Mesenchymal stem cell (in vitro differentiated cells and primary cell): Measurements from ENCODE around the gene UBE2Q1. TPM values are rescaled to one million over a fixed set of nuclear protein-coding genes. Genes with fewer than 3 reads are reported as not detected.
A peak's percentile ranks its signal among the peaks of the same experiment; 100 is the strongest.

Source experiments
- DNase-seq: peaks from one replicate; pipeline ENCODE4 v3.0.0-alpha.2; 2013
- H2AFZ ChIP-seq: one replicate; pipeline ENCODE4 v1.6.1; 2013; ENCODE audit warnings: low read depth, mild to moderate bottlenecking, control low read depth, inconsistent platforms, low read length, moderate library complexity
- H2AK5ac ChIP-seq: 2 replicates; pipeline ENCODE4 v1.6.1; 2013; ENCODE audit warnings: low read length, moderate library complexity, mild to moderate bottlenecking, inconsistent platforms; ENCODE audit not compliant: severe bottlenecking
- H2BK120ac ChIP-seq: one replicate; pipeline ENCODE4 v1.6.1; 2013; ENCODE audit warnings: low read depth, mild to moderate bottlenecking, inconsistent platforms, low read length, moderate library complexity
- H2BK12ac ChIP-seq, 2 experiments: one replicate each; pipeline ENCODE4 v1.6.1; 2013; ENCODE audit warnings: inconsistent platforms in 2 of 2, low read length in 2 of 2, mild to moderate bottlenecking in 2 of 2, moderate library complexity in 2 of 2, control low read depth in 1 of 2
- H2BK15ac ChIP-seq: one replicate; pipeline ENCODE4 v1.6.1; 2013; ENCODE audit warnings: mild to moderate bottlenecking, low read depth, inconsistent platforms; ENCODE audit not compliant: poor library complexity, severe bottlenecking
- H2BK5ac ChIP-seq: 2 replicates; pipeline ENCODE4 v1.6.1; 2013; ENCODE audit warnings: low read depth, mild to moderate bottlenecking, low read length, control low read depth, inconsistent platforms; ENCODE audit not compliant: poor library complexity, severe bottlenecking
- H3K14ac ChIP-seq, 2 experiments: one replicate each; pipeline ENCODE4 v1.6.1; 2013; ENCODE audit warnings: inconsistent platforms in 2 of 2, low read length in 2 of 2, control low read depth in 1 of 2, mild to moderate bottlenecking in 1 of 2, moderate library complexity in 1 of 2
- H3K18ac ChIP-seq, 2 experiments: one replicate each; pipeline ENCODE4 v1.6.1; 2013; ENCODE audit warnings: inconsistent platforms in 2 of 2, low read length in 2 of 2, control low read depth in 1 of 2, low read depth in 1 of 2, mild to moderate bottlenecking in 1 of 2
- H3K23ac ChIP-seq, 2 experiments: one replicate each; pipeline ENCODE4 v1.6.1; 2013; ENCODE audit warnings: inconsistent platforms in 2 of 2, low read length in 2 of 2, mild to moderate bottlenecking in 2 of 2, moderate library complexity in 2 of 2, control low read depth in 1 of 2
- H3K27ac ChIP-seq: 2 replicates; pipeline ENCODE4 v1.5.1; 2013; ENCODE audit warnings: mild to moderate bottlenecking, moderate library complexity, low read length, control low read depth, inconsistent platforms; ENCODE audit not compliant: poor library complexity, severe bottlenecking
- H3K27me3 ChIP-seq, 2 experiments: 2 replicates each; pipeline versions ENCODE4 v1.6.1 to v1.7.0; 2013; ENCODE audit warnings: low read length in 2 of 2, mild to moderate bottlenecking in 2 of 2, moderate library complexity in 2 of 2, control low read depth in 1 of 2, inconsistent platforms in 1 of 2; ENCODE audit not compliant: control insufficient read depth in 1 of 2, insufficient read depth in 1 of 2
- H3K36me3 ChIP-seq, 2 experiments: 2 replicates each; pipeline versions ENCODE4 v1.6.1 to v1.7.0; 2013; ENCODE audit warnings: low read length in 2 of 2, control low read depth in 1 of 2, inconsistent platforms in 1 of 2, low read depth in 1 of 2, mild to moderate bottlenecking in 1 of 2; ENCODE audit not compliant: insufficient read depth in 2 of 2, control insufficient read depth in 1 of 2
- H3K4ac ChIP-seq, 2 experiments: one replicate each; pipeline ENCODE4 v1.6.1; 2013; ENCODE audit warnings: inconsistent platforms in 2 of 2, low read length in 2 of 2, mild to moderate bottlenecking in 2 of 2, moderate library complexity in 2 of 2, control low read depth in 1 of 2, low read depth in 1 of 2
- H3K4me1 ChIP-seq: 2 replicates; pipeline ENCODE4 v1.6.1; 2013; ENCODE audit warnings: low read depth, low read length, control low read depth; ENCODE audit not compliant: control insufficient read depth, insufficient read depth
- H3K4me2 ChIP-seq: 2 replicates; pipeline ENCODE4 v1.6.1; 2013; ENCODE audit warnings: low read length, mild to moderate bottlenecking, inconsistent platforms; ENCODE audit not compliant: poor library complexity, severe bottlenecking
- H3K4me3 ChIP-seq, 2 experiments: 2 replicates each; pipeline versions ENCODE4 v1.5.1 to v1.7.0; 2013; ENCODE audit warnings: low read length in 2 of 2, mild to moderate bottlenecking in 2 of 2, control low read depth in 1 of 2, low read depth in 1 of 2; ENCODE audit not compliant: insufficient read depth in 1 of 2
- H3K79me1 ChIP-seq: replicated peaks from 2 replicates; pipeline ENCODE4 v1.6.1; 2013; ENCODE audit warnings: mild to moderate bottlenecking, control low read depth, low read length, inconsistent platforms; ENCODE audit not compliant: poor library complexity, severe bottlenecking
- H3K9ac ChIP-seq: 2 replicates; pipeline ENCODE4 v1.7.0; 2013; ENCODE audit warnings: mild to moderate bottlenecking, low read length, moderate library complexity
- H3K9me3 ChIP-seq: 2 replicates; pipeline ENCODE4 v1.7.0; 2013; ENCODE audit warnings: mild to moderate bottlenecking, low read length; ENCODE audit not compliant: control insufficient read depth
- H4K8ac ChIP-seq: one replicate; pipeline ENCODE4 v1.6.1; 2013; ENCODE audit warnings: inconsistent platforms, mild to moderate bottlenecking, low read length, moderate library complexity
- H4K91ac ChIP-seq: one replicate; pipeline ENCODE4 v1.6.1; 2013; ENCODE audit warnings: mild to moderate bottlenecking, low read length, inconsistent platforms
- WGBS: methylation state at CpG from one replicate; pipeline ENCODE4 v1.1.7; 2013; ENCODE audit warnings: mixed read lengths; 5-methylcytosine and 5-hydroxymethylcytosine counted together
- polyA plus RNA-seq, 2 experiments: library from polyadenylated mRNA; stranded (reverse); fragments of 200-250 nt; gene quantifications; one replicate each; pipeline ENCODE4 v1.2.3, GENCODE V29; 2013

UBE2Q1 gene
- polyA plus RNA-seq (2013, experiment 1 of 2) = 51.6 TPM
- 50.8 TPM for polyA plus RNA-seq (2013, experiment 2 of 2)

- Histone ChIP-seq H3K18ac (peak within 1 kb of the TSS; percentile 78 to 89), H3K79me1 (peaks cover 21% of the 10 kb centered on the region), H4K8ac (peak within 1 kb of the TSS; percentile 95), H3K4me2 (peak within 1 kb of the TSS; percentile 75), H3K4me3 (peak within 1 kb of the TSS; percentile 84 to 89), H3K23ac (no peak within 1 kb of the TSS), H3K27ac (peak within 1 kb of the TSS; percentile 89), H3K9me3 (no peaks in the 10 kb centered on the region), H3K36me3 (peaks cover 21 to 30% of the 10 kb centered on the region in 2 experiments), H2BK5ac (peak within 1 kb of the TSS; percentile 53), H3K14ac (peak within 1 kb of the TSS; percentile 87 to 96), H2BK12ac (peak within 1 kb of the TSS in 1 of 2 experiments; percentile 61), H2BK120ac (peak within 1 kb of the TSS; percentile 95), H3K9ac (peak within 1 kb of the TSS; percentile 91), H2AFZ (peak within 1 kb of the TSS; percentile 62), H3K4me1 (peaks cover 13% of the 10 kb centered on the region), H2AK5ac (no peak within 1 kb of the TSS), H3K27me3 (no peaks in the 10 kb centered on the region), H4K91ac (peak within 1 kb of the TSS; percentile 97), H2BK15ac (peak within 1 kb of the TSS; percentile 90), H3K4ac (peak within 1 kb of the TSS; percentile 75)
- DNase-seq = peak; percentile 47
- 1% methylated on average over 34 of the region's 69 CpGs for WGBS
Observed at GRCh38 chr1:154557939-154558719, at the start of gene UBE2Q1. Gene UBE2Q1, minus strand, starts transcription at chr1:154558662. Its CDS starts 109 bp downstream, at chr1:154558553.

GRCh38 chr1:154607609-154608396 lies 49.3 kb upstream of the UBE2Q1 start, which contains the start of gene ADAR:
Gene ADAR, minus strand, starts transcription at chr1:154608186. Its CDS starts 180 bp downstream, at chr1:154608006.
- Histone ChIP-seq H4K8ac (peak within 1 kb of the TSS; percentile 92), H3K27ac (peak within 1 kb of the TSS; percentile 91), H2AK5ac (no peak within 1 kb of the TSS), H2BK5ac (peak within 1 kb of the TSS; percentile 94), H3K4me2 (peak within 1 kb of the TSS; percentile 81), H3K18ac (peak within 1 kb of the TSS; percentile 85 to 93), H3K23ac (no peak within 1 kb of the TSS), H3K9ac (peak within 1 kb of the TSS; percentile 97), H3K4me1 (peaks cover 4% of the 10 kb centered on the region), H3K27me3 (no peaks in the 10 kb centered on the region), H3K9me3 (no peaks in the 10 kb centered on the region), H2BK15ac (peak within 1 kb of the TSS; percentile 82), H2BK12ac (peak within 1 kb of the TSS in 1 of 2 experiments; percentile 4), H4K91ac (peak within 1 kb of the TSS; percentile 92), H3K79me1 (peaks cover 4% of the 10 kb centered on the region), H2BK120ac (peak within 1 kb of the TSS; percentile 73), H3K36me3 (peaks cover 5 to 15% of the 10 kb centered on the region in 2 experiments), H3K4me3 (peak within 1 kb of the TSS; percentile 83 to 97), H3K4ac (peak within 1 kb of the TSS; percentile 65 to 97), H3K14ac (peak within 1 kb of the TSS in 1 of 2 experiments; percentile 99), H2AFZ (peak within 1 kb of the TSS; percentile 33)
- peak; percentile 99 for DNase-seq
- under 1% methylated on average over 58 of the region's 59 CpGs for WGBS

- Histone ChIP-seq H3K18ac (peak overlapping the region; percentile 85 to 93), H2BK15ac (no peak overlapping the region), H3K9ac (peak overlapping the region; percentile 97), H2AK5ac (no peak overlapping the region), H2BK5ac (no peak overlapping the region), H3K27me3 (no peaks in the 10 kb centered on the region), H3K9me3 (no peaks in the 10 kb centered on the region), H3K4ac (peak overlapping the region; percentile 21), H3K4me1 (peaks cover 4% of the 10 kb centered on the region), H3K27ac (peak overlapping the region; percentile 86), H4K8ac (no peak overlapping the region), H3K23ac (no peak overlapping the region), H3K14ac (no peak overlapping the region), H2AFZ (no peak overlapping the region), H2BK12ac (peak overlapping the region in 1 of 2 experiments; percentile 4), H3K36me3 (peaks cover 7 to 22% of the 10 kb centered on the region in 2 experiments), H3K4me3 (peak overlapping the region; percentile 83 to 97), H4K91ac (no peak overlapping the region), H3K4me2 (peak overlapping the region; percentile 66), H3K79me1 (peaks cover 4% of the 10 kb centered on the region), H2BK120ac (no peak overlapping the region)
- 15% methylated on average over 7 of the region's 11 CpGs for WGBS
- DNase-seq = peak; percentile 65
Observed at GRCh38 chr1:154607106-154607608, 48.7 kb upstream of the UBE2Q1 start.
